Activated CD4-positive, alpha-beta T cell treated with anti-CD3 and anti-CD28 coated beads, Interleukin-2, amount 50 U/mL, for 1 hour (primary cell): ENCODE results near the gene PNPLA7.
A peak's percentile ranks its signal among the peaks of the same experiment; 100 is the strongest.
"Not testable (repeated sequence)": the region's sequence is repeated elsewhere in the genome, so short reads cannot be mapped to it uniquely, and the experiment has no call there.

Source experiments
- DNase-seq: peaks from one replicate; pipeline ENCODE4 v3.0.0-alpha.2; 2020

PNPLA7 gene

GRCh38 chr9:137477778-137478612, 72.2 kb downstream of the PNPLA7 start:
- DNase-seq: no peak

DNA sequence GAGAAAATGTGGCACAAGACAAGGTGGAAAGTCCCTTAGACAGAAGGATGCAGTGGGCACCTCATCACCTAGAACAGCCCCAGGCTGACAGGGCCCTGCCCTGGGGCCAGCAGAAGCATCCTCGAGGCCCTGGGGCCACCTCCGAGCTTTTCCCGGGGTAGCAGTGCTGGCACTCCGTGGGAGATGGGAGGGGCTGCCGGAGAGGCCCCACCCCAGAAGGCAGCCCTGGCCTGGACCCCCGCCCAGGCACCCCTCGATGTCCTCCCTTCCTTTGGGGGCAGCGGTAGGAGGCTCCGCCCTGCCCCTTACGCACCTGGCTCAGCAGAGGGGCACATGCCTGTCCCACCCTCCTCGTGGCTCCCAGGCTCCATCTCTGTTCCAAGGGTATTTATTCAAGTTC, 73.3 kb downstream of the PNPLA7 start:
- DNase-seq: no peak

GRCh38 chr9:137475666-137476065, 74.5 kb downstream of the PNPLA7 start:
- DNase-seq: no peak

GRCh38 chr9:137474271-137474670, 75.9 kb downstream of the PNPLA7 start:
- DNase-seq: no peak

DNA sequence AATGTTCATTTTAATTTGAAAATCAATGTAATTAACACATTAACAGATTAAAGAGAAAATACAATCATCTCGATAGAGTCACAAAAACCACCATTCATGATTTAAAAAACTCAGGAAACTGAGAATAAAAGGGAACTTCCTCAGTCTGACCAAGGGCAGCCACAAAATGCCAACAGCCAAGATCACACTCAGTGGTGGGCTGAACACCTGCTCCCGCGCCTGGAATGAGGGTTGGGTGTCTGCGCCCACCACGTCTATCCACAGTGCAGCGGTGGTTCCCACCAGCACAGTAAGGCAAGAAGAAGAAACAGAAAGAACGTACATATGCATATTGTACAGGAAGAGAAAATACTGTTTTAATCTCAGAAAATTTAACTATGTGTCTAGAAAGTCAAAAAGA, 79.4 kb downstream of the PNPLA7 start:
- no peak for DNase-seq

- DNase-seq: no peak
These were observed 82.3 kb downstream of the PNPLA7 start for GRCh38 chr9:137467896-137468295.

DNA sequence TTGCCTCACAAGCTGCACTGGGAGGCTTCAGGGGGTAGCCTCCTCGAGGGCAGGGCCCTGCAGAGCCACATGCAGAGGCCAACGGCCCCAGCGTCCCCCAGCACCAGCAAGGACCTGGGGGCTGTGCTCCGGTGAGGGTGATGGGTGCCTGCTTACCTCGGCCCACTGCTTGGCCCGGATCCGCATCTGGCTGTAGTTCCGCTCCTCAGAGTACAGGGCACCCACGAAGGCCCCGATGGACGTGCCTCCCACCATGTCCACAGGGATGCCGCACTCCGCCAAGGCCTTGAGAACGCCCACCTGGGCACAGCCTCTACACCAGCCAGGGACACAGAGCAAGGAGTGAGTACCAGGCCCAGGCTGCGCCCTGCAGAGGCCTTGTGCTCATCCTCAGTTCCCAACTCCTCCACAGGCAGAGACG, 83.0 kb downstream of the PNPLA7 start:
- DNase-seq: no peak

DNA sequence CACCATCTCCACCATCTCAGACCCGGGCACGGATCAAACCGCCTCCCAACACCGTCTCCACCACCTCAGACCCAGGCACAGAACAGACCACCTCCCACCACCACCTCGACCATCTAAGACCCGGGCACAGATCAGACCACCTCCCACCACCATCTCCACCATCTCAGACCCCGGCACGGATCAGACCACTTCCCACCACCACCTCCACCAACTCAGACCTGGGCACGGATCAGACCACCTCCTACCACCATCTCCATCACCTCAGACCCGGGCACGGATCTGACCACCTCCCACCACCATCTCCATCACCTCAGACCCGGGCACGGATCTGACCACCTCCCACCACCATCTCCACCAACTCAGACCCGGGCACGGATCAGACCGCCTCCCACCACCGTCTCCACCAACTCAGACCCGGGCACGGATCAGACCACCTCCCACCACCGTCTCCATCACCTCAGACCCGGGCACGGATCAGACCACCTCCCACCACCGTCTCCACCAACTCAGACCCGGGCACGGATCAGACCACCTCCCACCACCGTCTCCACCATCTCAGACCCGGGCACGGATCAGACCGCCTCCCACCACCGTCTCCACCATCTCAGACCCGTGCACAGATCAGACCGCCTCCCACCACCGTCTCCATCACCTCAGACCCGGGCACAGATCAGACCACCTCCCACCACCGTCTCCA, 83.7 kb downstream of the PNPLA7 start:
- DNase-seq: not testable (repeated sequence)

- DNase-seq: no peak
These were observed 84.3 kb downstream of the PNPLA7 start for GRCh38 chr9:137465720-137466388.

DNA sequence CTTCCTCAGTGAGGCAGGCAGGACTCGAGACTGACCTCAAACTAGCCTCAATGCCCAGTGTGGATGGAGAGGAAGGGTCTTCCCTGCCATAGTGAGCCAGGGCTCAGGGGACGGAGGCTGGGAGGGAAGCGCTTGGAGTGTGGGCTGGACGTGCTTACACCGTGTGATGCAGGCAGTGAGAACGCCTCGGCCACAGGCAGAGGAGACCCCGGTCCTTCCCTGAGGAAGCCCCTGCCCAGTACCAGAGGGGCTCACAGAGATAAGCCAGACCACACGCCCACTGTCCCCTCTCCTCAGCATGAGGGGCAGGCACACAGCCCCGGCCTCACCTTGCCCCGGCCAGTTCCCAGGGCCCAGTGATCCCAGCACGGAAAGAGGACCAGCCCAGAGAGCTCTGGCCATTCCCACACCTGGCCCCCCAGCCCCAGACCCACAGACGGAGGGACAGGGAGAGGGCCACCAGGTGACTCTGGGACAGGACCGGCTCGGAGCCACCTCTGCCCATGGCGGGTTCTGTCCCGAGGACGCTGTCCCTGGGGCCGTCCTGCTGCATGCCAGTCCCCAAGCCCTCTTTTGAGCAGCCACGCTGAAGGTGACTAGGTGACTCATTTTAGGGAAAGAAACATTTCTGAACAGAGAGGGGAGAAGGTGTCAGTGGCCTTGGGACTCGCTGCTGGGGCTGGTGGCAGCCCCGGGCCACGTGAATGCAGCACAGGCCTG, 85.0 kb downstream of the PNPLA7 start:
- no peak for DNase-seq

- DNase-seq: no peak
These were observed 85.8 kb downstream of the PNPLA7 start for GRCh38 chr9:137464291-137464999.

DNA sequence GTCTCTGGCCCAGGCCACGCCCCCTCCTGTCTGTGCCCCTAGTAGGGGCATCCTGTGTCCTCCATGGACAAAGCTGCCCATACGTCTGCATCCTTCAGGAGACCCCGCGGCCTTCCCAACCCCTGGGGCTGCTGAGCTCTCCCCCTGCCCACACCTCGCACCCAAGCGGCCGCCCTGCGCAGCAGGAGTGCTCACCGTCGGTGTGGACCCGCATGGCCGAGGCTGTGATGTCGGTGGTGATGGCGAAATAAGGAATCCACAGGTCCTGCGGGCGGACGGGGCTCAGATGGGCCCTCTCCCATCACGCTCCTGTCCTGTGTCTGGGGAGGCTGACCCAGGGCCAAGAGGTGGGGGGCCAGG, 86.3 kb downstream of the PNPLA7 start:
- DNase-seq: no peak

GRCh38 chr9:137462986-137463930, 86.9 kb downstream of the PNPLA7 start:
- no peak for DNase-seq

DNA sequence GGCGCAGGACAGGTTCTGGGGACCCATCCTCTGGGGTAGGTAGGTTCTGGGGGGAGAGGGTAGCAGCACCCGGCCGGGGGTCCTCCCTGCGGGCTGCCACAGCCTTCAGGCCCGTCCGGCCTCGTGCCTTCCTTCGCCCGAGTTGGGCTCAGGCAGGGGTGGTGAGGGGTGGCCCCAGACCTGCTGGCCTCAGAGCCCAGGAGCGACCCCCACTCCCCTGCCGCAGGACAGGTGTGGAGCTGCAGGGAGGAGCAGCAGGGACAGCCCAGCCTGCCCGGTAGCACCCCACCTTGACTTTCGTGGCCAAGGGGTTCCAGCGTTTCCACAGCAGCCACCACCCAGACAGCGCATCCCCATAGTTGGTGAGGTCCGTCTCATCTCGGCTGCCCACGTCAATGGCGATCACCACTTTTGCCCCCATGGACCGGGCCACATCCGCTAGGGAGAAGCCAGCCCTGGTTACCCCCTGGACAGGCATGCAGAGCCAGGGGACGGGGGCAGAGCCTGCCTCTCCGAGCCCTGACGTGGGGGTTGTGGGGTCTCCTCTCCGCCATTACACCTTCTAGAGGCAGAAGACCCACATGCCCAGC, 87.7 kb downstream of the PNPLA7 start:
- no peak for DNase-seq

DNA sequence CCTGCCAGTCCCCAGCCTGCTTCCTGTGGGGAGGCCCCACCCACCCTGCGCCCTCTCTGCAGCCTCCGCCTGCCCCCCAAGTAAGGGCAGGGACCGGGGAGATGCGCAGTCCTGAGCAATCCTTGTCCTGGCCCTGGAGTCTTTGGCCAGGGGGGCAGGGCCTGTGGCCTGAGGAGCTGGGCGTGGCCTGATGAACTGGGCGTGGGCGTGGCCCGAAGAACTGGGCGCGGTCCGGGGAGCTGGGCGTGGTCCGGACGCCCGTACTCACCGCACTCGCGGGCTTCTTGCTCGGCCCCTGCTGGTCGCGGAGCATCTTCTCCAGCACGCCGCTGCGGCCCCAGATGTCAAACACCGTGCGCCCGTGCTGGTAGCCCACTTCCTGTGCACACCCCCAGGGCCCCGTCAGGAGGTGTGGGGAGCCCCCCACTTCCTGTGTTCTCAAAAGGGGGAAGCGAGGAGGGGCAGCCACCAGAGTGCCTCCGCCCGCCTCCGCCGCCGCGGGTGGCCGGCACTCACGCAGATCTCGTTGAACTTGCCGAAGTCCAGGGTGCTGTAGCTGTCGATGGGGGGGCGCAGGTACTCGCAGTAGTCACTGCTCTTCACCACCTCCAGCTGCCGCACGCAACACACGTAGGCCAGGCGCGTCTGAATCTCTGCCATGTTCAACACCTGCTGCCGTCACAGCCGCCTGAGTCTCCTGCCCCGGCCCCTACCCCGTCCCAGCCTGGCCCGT, 88.4 kb downstream of the PNPLA7 start:
- peak; percentile 59 for DNase-seq

- DNase-seq: no peak
These were observed 88.9 kb downstream of the PNPLA7 start for GRCh38 chr9:137461316-137461662.

DNA sequence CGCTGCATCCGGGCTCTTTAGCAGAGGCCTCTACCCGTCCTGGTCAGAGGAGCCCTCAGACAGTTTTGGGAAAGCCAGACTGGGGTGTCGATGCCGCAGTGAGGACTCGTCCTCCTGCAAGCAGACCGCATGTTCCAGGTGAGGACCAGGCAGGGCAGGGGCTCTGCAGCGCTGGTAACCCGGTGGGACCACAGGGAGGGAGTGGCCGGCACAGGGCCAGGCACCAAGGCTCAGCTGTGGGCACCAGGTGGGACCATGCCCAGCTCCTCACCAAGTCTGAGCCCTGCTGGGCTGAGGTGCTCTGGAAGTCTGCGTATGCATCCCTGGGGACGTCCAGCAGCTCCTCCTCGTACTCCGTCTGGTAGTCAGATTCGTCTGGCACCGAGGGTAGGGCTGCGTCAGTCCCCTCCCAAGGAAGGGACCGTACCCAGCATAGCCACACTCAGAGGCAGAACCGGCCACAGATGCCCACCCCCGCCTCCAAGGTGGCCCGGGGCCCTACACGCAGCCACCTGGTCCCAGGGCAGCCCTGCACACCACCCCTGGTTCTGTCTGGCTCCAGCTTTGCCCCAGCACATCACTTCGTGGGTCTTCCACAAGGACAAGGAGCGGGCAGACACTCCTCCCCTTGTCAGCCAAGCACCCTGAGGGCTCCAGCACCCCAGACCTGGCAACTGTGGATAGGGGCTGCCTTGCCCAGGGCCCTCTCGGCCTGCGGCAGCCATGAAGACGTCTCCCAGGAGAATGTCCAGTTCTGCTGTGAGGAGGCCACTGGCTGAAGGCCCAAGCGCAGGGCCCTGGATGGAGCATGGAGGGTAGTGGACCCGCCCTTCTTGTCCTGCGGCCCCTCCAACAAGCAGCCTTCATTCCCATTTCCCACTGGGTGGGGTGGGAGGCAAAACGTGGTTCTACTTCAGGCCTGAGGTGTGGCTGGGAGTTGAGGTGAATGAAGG, 89.6 kb downstream of the PNPLA7 start:
- no peak for DNase-seq

GRCh38 chr9:137459601-137460362, 90.4 kb downstream of the PNPLA7 start:
- no peak for DNase-seq
